Activated T-helper 17 cell treated with anti-CD3 and anti-CD28 coated beads, Interleukin-2, amount 50 U/mL, for 72 hours (primary cell): ENCODE results near the gene TEX48. TPM values are rescaled to one million over a fixed set of nuclear protein-coding genes. Genes with fewer than 3 reads are reported as not detected.

Experiments used
- ATAC-seq: fragments of 150-1000 bp; cut with Tn5 transposase; replicated peaks from 2 replicates; pipeline ENCODE4 v1.10.0; 2021; ENCODE audit warnings: mild to moderate bottlenecking, moderate library complexity
- H3K27ac Mint-ChIP-seq: one replicate; pipeline ENCODE4 v1.8.0; 2022; ENCODE audit warnings: mixed read lengths
- H3K27me3 Mint-ChIP-seq: one replicate; pipeline ENCODE4 v1.8.0; 2022; ENCODE audit warnings: mixed read lengths
- H3K36me3 Mint-ChIP-seq: one replicate; pipeline ENCODE4 v1.8.0; 2022; ENCODE audit warnings: low read depth, mild to moderate bottlenecking, mixed read lengths
- H3K4me1 Mint-ChIP-seq: one replicate; pipeline ENCODE4 v1.8.0; 2022; ENCODE audit warnings: mixed read lengths
- H3K4me3 Mint-ChIP-seq: one replicate; pipeline ENCODE4 v1.8.0; 2022; ENCODE audit warnings: mild to moderate bottlenecking, mixed read lengths
- H3K9me3 Mint-ChIP-seq: one replicate; pipeline ENCODE4 v1.8.0; 2022; ENCODE audit warnings: mixed read lengths
- total RNA-seq, 2 donors: library from RNA; stranded (reverse); gene quantifications; one replicate each; pipeline ENCODE4 v1.2.3, GENCODE V29; 2022

The TEX48 gene
- total RNA-seq, 2 donors from 2014 or later = 0.42 to 0.67 TPM

DNA sequence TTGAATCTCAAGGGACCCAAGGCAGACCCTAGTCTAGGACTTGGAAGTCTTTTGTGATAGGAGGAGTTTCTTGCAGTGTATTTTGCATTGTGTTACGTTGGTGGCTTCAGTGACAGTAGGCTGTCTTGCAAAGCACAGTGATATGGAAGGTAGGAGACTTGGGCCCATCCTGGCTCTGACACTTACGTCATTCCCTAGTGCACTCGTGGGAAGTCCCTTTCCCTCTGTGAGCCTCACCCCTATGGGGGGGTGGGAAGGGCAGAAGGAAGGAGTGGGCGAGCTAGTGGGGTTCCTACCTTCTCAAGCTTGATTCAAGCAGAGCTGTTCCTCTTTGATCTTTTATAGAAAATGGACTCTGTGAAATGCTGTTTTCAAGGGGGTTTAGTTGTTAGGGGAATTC, 15.1 kb downstream of the TEX48 start:
- ATAC-seq = peak; percentile 72
- H3K36me3 Mint-ChIP-seq = no peaks in the 10 kb centered on the region
- no peak overlapping the region for H3K4me3 Mint-ChIP-seq
- H3K4me1 Mint-ChIP-seq = peaks cover 5% of the 10 kb centered on the region
- H3K27ac Mint-ChIP-seq = no peak overlapping the region
- no peaks in the 10 kb centered on the region for H3K9me3 Mint-ChIP-seq
- peaks cover 6% of the 10 kb centered on the region for H3K27me3 Mint-ChIP-seq

DNA sequence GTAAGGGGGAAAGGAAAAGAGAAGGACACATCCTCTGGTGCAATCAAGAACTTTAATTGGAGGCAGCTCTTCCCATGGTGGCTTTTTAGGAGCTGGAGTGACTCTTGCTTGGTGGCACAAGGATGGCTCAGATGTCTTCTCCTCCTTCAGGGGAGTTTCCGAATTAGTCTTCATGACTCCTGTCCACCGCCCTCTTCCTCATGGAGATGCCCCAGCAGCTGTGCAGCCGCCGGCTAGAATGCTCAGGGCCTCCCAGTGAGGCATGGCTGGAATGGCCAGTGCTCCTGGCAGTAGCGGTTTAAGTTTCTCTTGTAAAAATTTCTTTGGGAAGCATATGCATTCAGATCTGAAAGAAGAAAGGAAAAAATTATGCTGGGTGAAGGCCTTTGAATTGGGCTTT, 15.6 kb downstream of the TEX48 start:
- Mint-ChIP-seq H3K4me3 (no peak overlapping the region), H3K27ac (no peak overlapping the region), H3K9me3 (no peaks in the 10 kb centered on the region), H3K36me3 (no peaks in the 10 kb centered on the region), H3K27me3 (peaks cover 6% of the 10 kb centered on the region), H3K4me1 (peaks cover 5% of the 10 kb centered on the region)
- no peak for ATAC-seq

DNA sequence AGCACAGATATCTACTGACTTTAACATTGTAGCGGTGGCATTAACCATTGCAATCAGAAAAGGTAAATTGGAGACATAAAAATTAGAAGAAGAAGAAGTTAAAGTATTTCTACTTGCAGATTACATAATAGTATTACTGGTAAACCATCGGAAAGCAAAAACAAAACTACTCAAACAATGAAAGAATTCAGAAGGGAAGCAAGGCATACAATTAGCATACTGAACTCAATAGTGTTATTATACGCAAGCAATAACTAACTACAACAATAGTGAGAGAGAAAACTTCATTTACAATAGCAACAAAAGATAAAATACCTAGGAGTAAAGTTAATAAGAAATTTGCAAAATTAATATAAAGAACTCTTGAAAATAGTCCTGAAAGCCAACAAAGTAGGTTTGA, 17.8 kb downstream of the TEX48 start:
- H3K4me1 Mint-ChIP-seq = peaks cover 5% of the 10 kb centered on the region
- H3K27ac Mint-ChIP-seq = no peak overlapping the region
- no peaks in the 10 kb centered on the region for H3K36me3 Mint-ChIP-seq
- no peaks in the 10 kb centered on the region for H3K9me3 Mint-ChIP-seq
- no peak overlapping the region for H3K4me3 Mint-ChIP-seq
- H3K27me3 Mint-ChIP-seq = peaks cover 3% of the 10 kb centered on the region
- ATAC-seq = no peak

DNA sequence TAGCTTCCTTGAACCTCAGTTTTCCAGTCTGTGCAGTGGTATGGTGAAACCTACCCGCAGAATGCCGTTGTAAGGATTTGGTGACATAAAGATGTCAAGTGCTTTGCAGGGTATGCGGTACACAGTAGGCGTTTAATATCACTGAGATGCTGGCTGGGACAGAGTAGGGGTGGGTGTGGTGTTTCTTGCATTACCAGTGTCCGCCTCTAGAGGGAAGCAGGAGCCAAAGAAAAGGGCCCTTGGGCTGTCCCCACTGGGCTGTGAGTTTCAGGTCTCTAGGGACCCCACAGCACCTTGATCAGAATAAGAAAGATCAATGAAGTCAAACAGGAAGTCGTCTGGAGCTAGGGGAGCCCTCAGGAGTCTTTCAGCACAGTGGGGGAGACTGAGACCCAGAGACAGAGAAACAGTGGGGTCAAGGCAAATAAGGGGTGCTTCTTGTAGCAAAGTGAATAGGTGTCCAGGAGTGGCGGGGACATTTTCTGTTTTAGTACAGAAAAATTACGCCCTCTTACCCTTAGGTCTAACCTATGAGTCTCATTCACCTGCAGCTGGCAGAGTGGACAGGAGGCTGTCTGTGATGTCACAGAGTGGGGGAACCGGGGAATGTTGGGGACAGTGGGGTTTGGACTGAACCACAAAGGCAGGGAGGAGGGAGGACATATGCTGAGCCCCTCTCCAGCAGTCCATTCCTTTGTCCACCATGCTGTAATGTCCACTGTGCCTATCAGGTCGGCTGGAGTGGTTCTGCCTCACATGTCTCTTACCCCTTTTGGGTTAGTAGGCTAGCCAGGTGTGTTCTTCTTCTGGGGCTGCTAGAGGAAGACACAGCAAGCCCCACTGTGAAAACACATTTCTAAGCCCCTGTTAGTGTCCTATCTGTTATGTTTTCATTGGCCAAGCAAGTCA, 19.7 kb downstream of the TEX48 start:
- no peak overlapping the region for H3K4me3 Mint-ChIP-seq
- H3K4me1 Mint-ChIP-seq = peaks cover 5% of the 10 kb centered on the region
- no peak overlapping the region for H3K27ac Mint-ChIP-seq
- no peaks in the 10 kb centered on the region for H3K36me3 Mint-ChIP-seq
- H3K9me3 Mint-ChIP-seq = no peaks in the 10 kb centered on the region
- peak; percentile 84 for ATAC-seq
- peaks cover 3% of the 10 kb centered on the region for H3K27me3 Mint-ChIP-seq

DNA sequence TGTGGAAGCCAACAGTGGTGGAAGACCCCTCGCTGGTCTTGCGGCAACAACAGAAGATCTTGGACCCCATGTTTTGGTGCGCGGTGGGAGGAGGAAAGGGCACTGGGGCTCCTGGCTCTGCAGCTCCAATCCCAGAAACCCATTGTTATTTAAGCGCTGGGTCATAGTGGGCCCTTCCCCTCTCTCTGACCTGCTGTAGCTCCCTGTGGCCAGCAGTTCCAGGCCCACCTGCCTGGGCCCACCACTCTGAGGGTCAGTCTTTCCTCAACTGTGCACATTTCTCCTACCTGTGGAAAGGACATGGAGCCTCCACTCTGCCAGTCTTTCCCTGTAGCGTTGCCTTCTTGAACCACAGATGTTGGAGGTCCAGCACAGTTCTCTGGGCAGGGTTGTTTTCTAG, 24.3 kb downstream of the TEX48 start, which contains the start of gene TEX53:
TSS of gene TEX53 (minus strand) at position 101 of the 400 bp plus-strand sequence. CDS start at position 70, 31 bp downstream.
- ATAC-seq = no peak
- Mint-ChIP-seq H3K4me1 (peaks cover 7% of the 10 kb centered on the region), H3K36me3 (no peaks in the 10 kb centered on the region), H3K27ac (no peak within 1 kb of the TSS), H3K27me3 (no peaks in the 10 kb centered on the region), H3K4me3 (no peak within 1 kb of the TSS), H3K9me3 (no peaks in the 10 kb centered on the region)

DNA sequence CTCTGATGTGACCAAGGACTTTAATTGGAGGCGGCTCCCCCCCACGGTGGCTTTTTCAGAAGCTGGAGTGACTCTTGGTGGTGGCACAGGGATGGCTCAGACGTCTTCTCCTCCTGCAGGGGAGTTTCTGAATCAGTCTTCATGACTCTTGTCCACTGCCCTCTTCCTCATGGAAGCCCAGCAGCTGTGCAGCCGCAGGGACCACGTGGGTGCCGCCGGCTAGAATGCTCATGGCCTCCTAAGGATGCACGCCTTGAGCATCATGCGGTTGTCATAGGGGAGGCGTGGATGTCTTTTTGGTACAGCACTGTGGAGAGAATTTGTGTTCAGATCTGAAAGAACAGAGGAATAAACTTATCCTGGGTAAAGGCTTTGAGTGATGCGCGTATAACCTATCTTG, 25.7 kb downstream of the TEX48 start:
- H3K4me1 Mint-ChIP-seq = peaks cover 15% of the 10 kb centered on the region
- H3K36me3 Mint-ChIP-seq = no peaks in the 10 kb centered on the region
- no peaks in the 10 kb centered on the region for H3K9me3 Mint-ChIP-seq
- H3K27me3 Mint-ChIP-seq = no peaks in the 10 kb centered on the region
- H3K27ac Mint-ChIP-seq = no peak overlapping the region
- no peak for ATAC-seq
- H3K4me3 Mint-ChIP-seq = no peak overlapping the region

DNA sequence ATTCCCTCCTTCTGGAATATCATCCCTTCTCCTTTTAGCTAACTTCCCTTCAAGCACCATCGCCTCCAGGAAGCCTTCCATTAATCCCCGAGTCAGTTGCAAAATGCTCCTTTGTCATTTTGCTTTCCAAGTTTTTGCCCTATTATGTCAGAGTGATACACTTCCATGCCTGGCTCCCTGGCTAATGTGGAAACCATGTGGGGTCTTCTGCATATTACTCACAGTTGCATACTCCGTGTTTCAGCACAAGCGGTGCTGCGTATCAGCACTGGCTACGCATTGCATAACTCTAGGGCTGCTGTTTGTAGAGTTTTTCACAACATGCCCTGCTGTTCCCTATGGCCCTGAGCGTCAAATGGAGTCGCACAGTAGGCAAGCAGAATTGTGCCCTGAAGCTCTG, 26.3 kb downstream of the TEX48 start:
- ATAC-seq = no peak
- Mint-ChIP-seq H3K27ac (no peak overlapping the region), H3K4me1 (peaks cover 15% of the 10 kb centered on the region), H3K4me3 (no peak overlapping the region), H3K36me3 (no peaks in the 10 kb centered on the region), H3K27me3 (no peaks in the 10 kb centered on the region), H3K9me3 (no peaks in the 10 kb centered on the region)

DNA sequence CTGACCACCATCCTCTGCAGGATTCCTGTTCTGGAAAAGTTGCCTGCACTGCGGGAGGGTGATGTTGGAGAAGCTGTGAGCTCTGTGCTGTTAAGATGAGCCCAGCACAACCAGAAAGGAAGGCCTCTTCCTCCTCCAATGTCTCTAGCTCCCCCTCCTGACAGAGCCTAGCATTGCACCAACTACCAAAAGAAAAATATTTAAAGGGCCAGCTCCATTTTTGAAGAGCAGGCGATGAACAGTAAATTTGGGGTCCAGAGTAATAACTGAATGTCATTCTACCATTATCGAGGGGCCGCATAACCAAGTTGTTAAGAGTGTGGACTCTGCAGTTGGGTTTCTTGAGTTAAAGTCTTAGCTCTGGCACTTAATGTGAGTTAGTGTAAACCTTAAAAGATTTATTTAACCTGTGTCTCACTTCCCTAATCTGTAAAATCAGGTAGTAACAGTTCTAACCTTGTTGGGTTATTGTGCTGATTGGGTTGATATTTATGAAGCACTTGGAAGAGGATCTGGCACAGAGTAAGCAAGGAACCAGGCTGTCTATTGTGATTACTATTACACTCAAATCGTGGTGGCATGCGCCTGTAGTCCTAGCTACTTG, 28.3 kb downstream of the TEX48 start:
- H3K27me3 Mint-ChIP-seq = no peaks in the 10 kb centered on the region
- H3K4me3 Mint-ChIP-seq = peak overlapping the region; percentile 65
- peaks cover 15% of the 10 kb centered on the region for H3K4me1 Mint-ChIP-seq
- H3K9me3 Mint-ChIP-seq = no peaks in the 10 kb centered on the region
- H3K27ac Mint-ChIP-seq = peak overlapping the region; percentile 91
- H3K36me3 Mint-ChIP-seq = no peaks in the 10 kb centered on the region
- ATAC-seq = peak; percentile 66

DNA sequence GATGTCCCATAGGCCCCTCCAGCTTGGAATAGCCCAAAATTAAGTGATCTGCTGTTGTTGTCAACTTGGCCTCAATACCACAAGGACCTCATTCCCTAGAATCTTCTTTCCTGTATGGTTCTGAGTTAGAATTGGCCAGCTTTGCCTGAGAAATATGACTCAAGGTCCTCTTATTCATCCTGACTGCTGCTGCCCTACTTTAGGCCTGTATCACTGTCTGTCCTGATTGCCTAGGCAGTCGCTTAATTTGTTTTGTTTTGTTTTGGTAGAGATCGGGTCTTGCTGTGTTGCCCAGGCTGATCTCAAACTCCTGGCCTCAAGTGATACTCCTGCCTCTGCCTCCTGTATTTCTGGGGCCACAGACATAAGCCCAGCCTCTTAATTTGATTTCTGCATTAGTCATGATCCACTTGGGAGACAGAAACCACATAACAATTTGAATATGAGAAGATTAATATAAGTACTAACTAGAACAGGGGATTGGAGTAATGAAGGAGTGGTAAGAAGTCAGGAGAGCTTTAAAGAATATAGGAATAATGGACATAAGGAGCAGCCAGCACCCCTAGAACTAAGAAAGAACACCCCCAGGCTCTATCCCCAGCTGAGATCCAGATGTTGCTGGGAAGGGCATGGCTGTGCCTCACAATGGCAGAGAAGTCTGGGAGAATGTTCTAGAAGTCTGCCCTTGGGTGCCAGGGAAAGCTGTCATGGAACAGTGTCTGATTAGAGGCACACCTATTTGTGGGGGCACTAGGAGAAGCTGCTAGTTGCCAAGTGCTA, 29.0 kb downstream of the TEX48 start:
- peak overlapping the region; percentile 65 for H3K4me3 Mint-ChIP-seq
- H3K27ac Mint-ChIP-seq = peak overlapping the region; percentile 91
- peak; percentile 88 for ATAC-seq
- no peaks in the 10 kb centered on the region for H3K27me3 Mint-ChIP-seq
- peaks cover 15% of the 10 kb centered on the region for H3K4me1 Mint-ChIP-seq
- H3K9me3 Mint-ChIP-seq = no peaks in the 10 kb centered on the region
- no peaks in the 10 kb centered on the region for H3K36me3 Mint-ChIP-seq

DNA sequence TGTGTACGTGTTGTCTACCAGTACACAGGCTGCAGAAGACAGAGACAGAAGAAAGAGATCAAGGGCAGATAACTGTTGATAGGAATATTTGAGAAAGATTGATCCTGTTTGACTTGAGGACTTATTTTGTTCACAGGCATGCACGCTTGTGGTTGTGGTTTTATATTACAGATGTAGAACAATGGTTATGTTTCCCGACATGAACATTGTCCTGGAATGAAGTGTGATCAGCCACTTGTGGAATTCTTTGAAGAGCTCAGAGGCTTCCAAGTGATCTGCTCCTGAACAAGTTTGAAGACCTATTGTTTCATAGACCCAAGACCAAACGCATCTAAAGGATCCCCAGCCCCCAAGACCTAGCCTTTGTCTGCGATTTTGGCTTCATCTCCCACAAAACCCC, 38.1 kb downstream of the TEX48 start:
- Mint-ChIP-seq H3K27me3 (no peaks in the 10 kb centered on the region), H3K9me3 (no peaks in the 10 kb centered on the region), H3K4me3 (no peak overlapping the region), H3K27ac (no peak overlapping the region), H3K4me1 (no peaks in the 10 kb centered on the region), H3K36me3 (peaks cover 70% of the 10 kb centered on the region)
- ATAC-seq = no peak

DNA sequence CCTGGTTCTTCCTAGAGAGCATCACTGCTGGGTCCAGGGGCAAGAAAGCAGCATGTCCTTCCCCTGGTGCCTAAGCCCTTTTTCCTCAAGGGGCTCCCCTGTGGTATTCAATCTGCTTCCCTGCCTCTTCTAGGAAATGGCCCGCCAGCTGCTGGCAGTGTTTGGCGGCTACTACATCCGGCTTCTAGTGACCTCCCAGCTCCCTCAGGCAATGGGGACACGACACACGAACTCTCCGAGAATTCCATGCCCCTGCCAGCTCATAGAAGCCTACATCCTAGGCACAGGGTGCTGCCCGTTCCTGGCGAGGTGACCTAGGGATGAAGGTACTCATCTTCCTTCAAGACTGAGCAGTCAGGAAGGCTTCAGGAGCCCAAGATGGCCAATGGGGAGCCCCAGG, 39.0 kb downstream of the TEX48 start:
- no peak for ATAC-seq
- H3K27me3 Mint-ChIP-seq = no peaks in the 10 kb centered on the region
- no peaks in the 10 kb centered on the region for H3K9me3 Mint-ChIP-seq
- no peak overlapping the region for H3K27ac Mint-ChIP-seq
- no peak overlapping the region for H3K4me3 Mint-ChIP-seq
- H3K4me1 Mint-ChIP-seq = no peaks in the 10 kb centered on the region
- peaks cover 79% of the 10 kb centered on the region for H3K36me3 Mint-ChIP-seq

DNA sequence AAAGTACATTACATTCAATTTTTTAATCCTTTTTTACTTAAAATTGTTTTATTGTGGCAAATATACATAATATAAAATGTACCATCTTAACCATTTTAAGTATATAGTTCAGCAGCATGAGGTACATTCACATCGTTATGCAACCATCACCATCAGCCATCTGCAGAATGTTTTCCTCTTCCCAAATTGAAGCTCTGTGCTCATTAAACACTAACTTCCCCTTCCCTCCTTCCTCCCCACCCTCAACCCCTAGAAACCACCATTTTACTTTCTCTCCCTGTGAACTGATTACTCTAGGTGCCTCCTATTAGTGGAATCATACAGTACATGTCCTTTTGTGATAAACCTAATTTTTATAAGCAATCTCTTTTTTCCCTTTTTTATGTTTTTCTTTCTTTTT, 40.0 kb downstream of the TEX48 start:
- Mint-ChIP-seq H3K9me3 (no peaks in the 10 kb centered on the region), H3K27me3 (no peaks in the 10 kb centered on the region), H3K4me1 (no peaks in the 10 kb centered on the region), H3K27ac (peak overlapping the region; percentile 2), H3K36me3 (peaks cover 89% of the 10 kb centered on the region), H3K4me3 (no peak overlapping the region)
- ATAC-seq = no peak

DNA sequence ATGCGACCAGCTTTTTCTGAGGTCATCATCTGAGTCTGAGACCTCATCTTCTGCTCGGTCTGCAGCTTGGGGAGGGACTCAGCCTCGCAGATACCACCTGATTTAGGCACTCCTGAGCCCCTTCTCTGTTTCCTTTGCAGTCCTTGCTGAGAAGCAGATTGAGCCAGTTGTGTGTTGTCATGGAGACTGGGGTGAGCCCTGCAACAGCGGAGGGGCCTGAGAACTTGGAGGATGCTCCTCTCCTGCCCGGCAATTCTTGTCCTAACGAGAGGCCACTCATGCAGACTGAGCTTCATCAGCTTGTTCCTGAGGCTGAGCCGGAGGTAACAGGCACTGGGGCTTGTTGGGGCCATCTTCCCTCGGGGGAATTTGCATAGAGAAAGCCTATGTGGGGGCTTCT, 43.6 kb downstream of the TEX48 start:
- ATAC-seq = no peak
- Mint-ChIP-seq H3K36me3 (peaks cover 88% of the 10 kb centered on the region), H3K27ac (no peak overlapping the region), H3K27me3 (no peaks in the 10 kb centered on the region), H3K4me1 (no peaks in the 10 kb centered on the region), H3K9me3 (no peaks in the 10 kb centered on the region), H3K4me3 (no peak overlapping the region)

DNA sequence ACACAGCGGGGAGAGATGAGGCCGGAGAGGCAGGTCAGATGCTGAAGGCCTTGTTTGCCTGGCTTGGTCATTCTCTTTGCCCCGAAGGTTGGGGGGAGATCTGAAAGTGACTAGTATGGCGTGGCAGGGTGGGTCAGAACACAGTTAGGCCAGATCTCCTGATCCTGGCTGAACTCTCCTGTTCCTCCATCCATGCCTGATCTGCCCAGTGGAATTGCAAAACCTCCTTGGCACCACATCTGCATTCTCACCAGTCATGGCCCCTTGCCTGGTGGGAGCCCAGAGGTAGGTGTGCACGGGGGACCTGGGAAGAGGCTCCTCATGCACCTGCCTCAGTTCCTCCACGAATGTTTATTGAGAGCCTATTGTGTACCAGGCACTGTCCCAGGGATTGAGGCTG, 47.6 kb downstream of the TEX48 start:
- no peaks in the 10 kb centered on the region for H3K27me3 Mint-ChIP-seq
- no peaks in the 10 kb centered on the region for H3K4me1 Mint-ChIP-seq
- no peak overlapping the region for H3K4me3 Mint-ChIP-seq
- ATAC-seq = no peak
- no peaks in the 10 kb centered on the region for H3K9me3 Mint-ChIP-seq
- H3K27ac Mint-ChIP-seq = peak overlapping the region; percentile 78
- peaks cover 91% of the 10 kb centered on the region for H3K36me3 Mint-ChIP-seq
